Thyroid gland (tissue), 4 donors: ENCODE data around the gene ATG9A. TPM values are rescaled to one million over a fixed set of nuclear protein-coding genes. Genes with fewer than 3 reads are reported as not detected.

ENCODE experiments used
- DNase-seq, 2 donors: peaks; one replicate each; pipeline ENCODE4 v3.0.0-alpha.2; 2019
- H3K27ac ChIP-seq, 3 donors: fragments of 200-600 bp; sonication (generic); 1 replicate in 2 of 3; 2 replicates in 1 of 3; pipeline ENCODE4 v1.5.1; 2016 to 2019; ENCODE audit warnings: mild to moderate bottlenecking in 1 of 3, moderate library complexity in 1 of 3
- H3K27me3 ChIP-seq: fragments of 200-600 bp; sonication (generic); one replicate; pipeline ENCODE4 v1.5.1; 2019
- H3K36me3 ChIP-seq, 2 donors: fragments of 200-600 bp; sonication (generic); one replicate each; pipeline ENCODE4 v1.5.1; 2016 to 2019
- H3K4me1 ChIP-seq, 2 donors: fragments of 200-600 bp; sonication (generic); one replicate each; pipeline ENCODE4 v1.5.1; 2017 to 2019
- H3K4me3 ChIP-seq, 3 donors: fragments of 200-600 bp; sonication (generic); replicated peaks in 1 of 3; 1 replicate in 2 of 3; 2 replicates in 1 of 3; pipeline ENCODE4 v1.5.1; 2016; ENCODE audit warnings: mild to moderate bottlenecking in 1 of 3
- H3K9me3 ChIP-seq: fragments of 200-600 bp; sonication (generic); one replicate; pipeline ENCODE4 v1.5.1; 2017
- POLR2A ChIP-seq, 2 donors: fragments of 450-650 bp; IDR thresholded peaks; one replicate each; pipeline ENCODE4 v1.6.1; 2017; ENCODE audit warnings: antibody characterized with exemption in 2 of 2, mild to moderate bottlenecking in 2 of 2, moderate library complexity in 1 of 2
- WGBS, 2 donors: methylation state at CpG; one replicate each; pipeline ENCODE4 v1.1.5; 2017; 5-methylcytosine and 5-hydroxymethylcytosine counted together
- intact Hi-C: fragments of 100-400 bp; cut with DNase I; formaldehyde crosslinking; loops from one replicate; pipeline ENCODE4 v1.15.1; 2023
- total RNA-seq, 4 donors: library from RNA; depleted of rRNA; stranded (reverse); fragments of >200 nt; gene quantifications; one replicate each; pipeline ENCODE4 v1.2.3, GENCODE V29; 2016
- TF ChIP-seq, protein P1 (sequence below), 6 experiments: fragments of 200-600 bp in 3 of 6; fragments of 450-650 bp in 3 of 6; sonication (generic) in 3 of 6; IDR thresholded peaks; one replicate each; pipeline ENCODE4 v1.5.1; 2016 to 2019; ENCODE audit warnings: antibody characterized with exemption in 6 of 6, mild to moderate bottlenecking in 2 of 6, inconsistent platforms in 1 of 6, moderate library complexity in 1 of 6

Gene ATG9A
- total RNA-seq, 4 donors from 2014 or later, result 48.8 to 59.3 (median 54.6) TPM

DNA sequence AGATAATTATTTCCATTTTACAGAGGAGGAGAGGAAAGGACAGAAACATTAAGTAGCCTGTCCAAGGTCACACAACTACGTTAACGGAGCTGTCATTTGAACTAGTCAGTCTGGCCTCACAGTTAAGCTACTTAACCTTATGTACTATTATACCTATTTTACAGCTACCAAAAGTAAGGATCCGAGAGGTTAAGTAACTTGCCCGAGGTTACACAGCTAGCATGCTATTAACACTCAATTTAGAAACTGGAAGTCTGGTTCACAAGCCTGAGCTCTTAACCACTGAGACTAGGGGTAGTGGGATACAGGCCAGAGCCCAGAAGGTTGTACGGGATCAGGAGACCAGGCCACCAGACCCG lies 15.3 kb upstream of the ATG9A start:
- 50 to 54% methylated on average over 5 to 6 of the region's 6 CpGs for WGBS, 2 donors
- Histone ChIP-seq H3K36me3 (peaks cover 0 to 4% of the 10 kb centered on the region in 2 donors), H3K4me3 (peak overlapping the region; percentile 21 to 83 (median 72)), H3K27ac (peak overlapping the region; percentile 35 to 89 (median 86)), H3K27me3 (no peaks in the 10 kb centered on the region), H3K4me1 (peaks cover 17 to 44% of the 10 kb centered on the region in 2 donors), H3K9me3 (no peaks in the 10 kb centered on the region)
- intact Hi-C loops, result loop anchor here (5.0 kb wide), 1 partner anchor 38 kb away; no protein-coding TSS in a partner anchor
- TF ChIP-seq, protein P1, sequence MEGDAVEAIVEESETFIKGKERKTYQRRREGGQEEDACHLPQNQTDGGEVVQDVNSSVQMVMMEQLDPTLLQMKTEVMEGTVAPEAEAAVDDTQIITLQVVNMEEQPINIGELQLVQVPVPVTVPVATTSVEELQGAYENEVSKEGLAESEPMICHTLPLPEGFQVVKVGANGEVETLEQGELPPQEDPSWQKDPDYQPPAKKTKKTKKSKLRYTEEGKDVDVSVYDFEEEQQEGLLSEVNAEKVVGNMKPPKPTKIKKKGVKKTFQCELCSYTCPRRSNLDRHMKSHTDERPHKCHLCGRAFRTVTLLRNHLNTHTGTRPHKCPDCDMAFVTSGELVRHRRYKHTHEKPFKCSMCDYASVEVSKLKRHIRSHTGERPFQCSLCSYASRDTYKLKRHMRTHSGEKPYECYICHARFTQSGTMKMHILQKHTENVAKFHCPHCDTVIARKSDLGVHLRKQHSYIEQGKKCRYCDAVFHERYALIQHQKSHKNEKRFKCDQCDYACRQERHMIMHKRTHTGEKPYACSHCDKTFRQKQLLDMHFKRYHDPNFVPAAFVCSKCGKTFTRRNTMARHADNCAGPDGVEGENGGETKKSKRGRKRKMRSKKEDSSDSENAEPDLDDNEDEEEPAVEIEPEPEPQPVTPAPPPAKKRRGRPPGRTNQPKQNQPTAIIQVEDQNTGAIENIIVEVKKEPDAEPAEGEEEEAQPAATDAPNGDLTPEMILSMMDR (IDR thresholded peaks at IDR 0.05), result no peak
- no peak for DNase-seq

DNA sequence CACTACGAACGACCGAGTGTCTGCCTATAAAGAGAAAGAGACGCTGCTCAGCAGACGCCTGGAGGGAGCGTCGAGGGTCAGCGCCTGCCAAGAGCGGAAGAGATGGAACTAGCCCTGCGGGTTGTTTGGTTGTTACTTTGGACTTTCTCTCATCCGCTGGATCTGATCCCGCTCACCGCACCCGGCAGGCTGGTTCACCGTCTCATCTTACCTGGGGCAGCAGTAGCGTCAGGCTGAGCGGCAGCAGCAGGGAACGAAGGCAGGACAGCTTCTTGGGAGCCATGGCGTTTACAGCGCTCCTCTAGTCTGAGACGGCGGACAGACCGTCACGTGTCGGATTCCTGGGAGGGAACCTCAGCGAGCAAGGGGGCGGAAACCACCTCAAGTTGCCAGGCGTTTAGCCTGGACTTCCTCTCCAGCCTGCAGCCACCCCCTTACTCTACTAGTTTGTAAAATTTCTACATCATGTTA lies 13.9 kb upstream of the ATG9A start:
- 36 to 43% methylated on average over 14 to 28 of the region's 28 CpGs for WGBS, 2 donors
- no peak for DNase-seq
- intact Hi-C loops, result no loop called here
- no peak for TF ChIP-seq POLR2A (IDR thresholded peaks at IDR 0.05)
- TF ChIP-seq, protein P1 (IDR thresholded peaks at IDR 0.05), result no peak
- Histone ChIP-seq H3K27me3 (no peaks in the 10 kb centered on the region), H3K4me1 (peaks cover 5 to 29% of the 10 kb centered on the region in 2 donors), H3K36me3 (peaks cover 0 to 4% of the 10 kb centered on the region in 2 donors), H3K9me3 (no peaks in the 10 kb centered on the region), H3K27ac (no peak overlapping the region), H3K4me3 (no peak overlapping the region)

DNA sequence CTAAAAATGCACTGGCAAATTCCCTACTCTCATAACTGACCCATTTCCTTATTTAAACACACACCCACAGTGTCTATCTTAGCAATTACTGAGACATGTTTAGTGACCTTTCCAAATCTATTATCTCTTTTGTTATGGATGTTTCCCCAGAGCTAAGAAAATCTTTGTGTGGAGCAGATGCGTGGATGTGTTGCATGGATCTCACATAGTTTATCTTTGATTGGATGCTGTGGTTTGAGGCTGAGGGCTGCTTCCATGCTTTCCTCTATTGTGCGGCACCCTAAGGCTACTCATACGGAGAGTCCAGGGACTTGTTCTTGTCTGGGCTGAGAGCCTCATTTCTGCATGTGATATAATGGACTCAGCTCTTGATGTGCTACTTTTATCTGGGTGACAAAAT lies 4.9 kb upstream of the ATG9A start:
- no peak overlapping the region for H3K27ac ChIP-seq
- TF ChIP-seq POLR2A (IDR thresholded peaks at IDR 0.05), result no peak
- TF ChIP-seq, protein P1 (IDR thresholded peaks at IDR 0.05), result no peak
- H3K9me3 ChIP-seq, result no peaks in the 10 kb centered on the region
- no peak overlapping the region for H3K4me3 ChIP-seq
- DNase-seq, result no peak
- H3K4me1 ChIP-seq, result peaks cover 10 to 12% of the 10 kb centered on the region in 2 donors
- peaks cover 54 to 65% of the 10 kb centered on the region in 2 donors for H3K36me3 ChIP-seq
- H3K27me3 ChIP-seq, result no peaks in the 10 kb centered on the region
- intact Hi-C loops, result no loop called here
- WGBS, 2 donors, result 91 to 94% methylated on average over 3 of the region's 3 CpGs

DNA sequence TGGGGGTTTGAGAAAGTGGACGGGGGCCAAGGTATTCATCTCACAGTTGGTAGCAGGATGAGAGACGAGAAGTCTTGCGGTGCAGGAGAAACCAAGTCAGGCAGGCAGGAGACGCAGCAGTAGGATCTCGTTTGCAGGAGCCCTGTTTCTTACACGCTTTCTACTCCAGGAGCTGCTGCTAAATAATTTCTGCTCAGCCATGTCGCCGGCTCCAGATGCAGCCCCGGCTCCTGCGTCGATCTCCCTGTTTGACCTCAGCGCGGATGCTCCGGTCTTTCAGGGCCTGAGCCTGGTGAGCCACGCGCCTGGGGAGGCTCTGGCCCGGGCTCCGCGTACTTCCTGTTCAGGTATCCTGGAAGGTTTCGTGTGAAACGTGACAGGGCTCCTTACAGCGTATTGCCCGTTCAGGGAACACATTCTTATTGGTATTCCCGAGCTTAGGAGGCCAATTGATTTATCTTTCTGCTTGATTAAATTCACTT lies 664 bp upstream of the ATG9A start:
- Histone ChIP-seq H3K27ac (peak overlapping the region; percentile 52 to 88 (median 70)), H3K4me3 (peak overlapping the region; percentile 23 to 75 (median 70)), H3K27me3 (no peaks in the 10 kb centered on the region), H3K36me3 (peaks cover 42% of the 10 kb centered on the region in 2 donors), H3K9me3 (no peaks in the 10 kb centered on the region), H3K4me1 (peaks cover 24% of the 10 kb centered on the region in 2 donors)
- intact Hi-C loops, result no loop called here
- 0 to 1% methylated on average over 17 to 20 of the region's 24 CpGs for WGBS, 2 donors
- TF ChIP-seq POLR2A (IDR thresholded peaks at IDR 0.05), result no peak
- TF ChIP-seq, protein P1 (IDR thresholded peaks at IDR 0.05), result peak in 1 of 6 experiments; percentile 5
- DNase-seq, result peak; percentile 55 to 61

- intact Hi-C loops, result no loop called here
Observed at GRCh38 chr2:219228911-219229304, 528 bp downstream of the ATG9A start.

More at GRCh38 chr2:219228911-219229304, 528 bp downstream of the ATG9A start:
- no peak for DNase-seq
- H3K4me1 ChIP-seq, result peaks cover 24% of the 10 kb centered on the region in 2 donors
- no peaks in the 10 kb centered on the region for H3K27me3 ChIP-seq
- H3K36me3 ChIP-seq, result peaks cover 42% of the 10 kb centered on the region in 2 donors
- TF ChIP-seq, protein P1 (IDR thresholded peaks at IDR 0.05), result no peak
- no peak for TF ChIP-seq POLR2A (IDR thresholded peaks at IDR 0.05)
- H3K27ac ChIP-seq, result peak overlapping the region; percentile 86 to 92 (median 88)
- no peaks in the 10 kb centered on the region for H3K9me3 ChIP-seq
- 0 to 3% methylated on average over 4 to 10 of the region's 19 CpGs for WGBS, 2 donors
- H3K4me3 ChIP-seq, result peak overlapping the region; percentile 53 to 81 (median 70)
